ENCODE measurements around the gene KMT5B. TPM values are rescaled to one million over a fixed set of nuclear protein-coding genes. Genes with fewer than 3 reads are reported as not detected.

The KMT5B gene
- total and polyA plus RNA-seq, 2 donors (not counting 1 experiment from before 2014, with no cell fraction given), result 13.0 to 24.3 TPM

DNA sequence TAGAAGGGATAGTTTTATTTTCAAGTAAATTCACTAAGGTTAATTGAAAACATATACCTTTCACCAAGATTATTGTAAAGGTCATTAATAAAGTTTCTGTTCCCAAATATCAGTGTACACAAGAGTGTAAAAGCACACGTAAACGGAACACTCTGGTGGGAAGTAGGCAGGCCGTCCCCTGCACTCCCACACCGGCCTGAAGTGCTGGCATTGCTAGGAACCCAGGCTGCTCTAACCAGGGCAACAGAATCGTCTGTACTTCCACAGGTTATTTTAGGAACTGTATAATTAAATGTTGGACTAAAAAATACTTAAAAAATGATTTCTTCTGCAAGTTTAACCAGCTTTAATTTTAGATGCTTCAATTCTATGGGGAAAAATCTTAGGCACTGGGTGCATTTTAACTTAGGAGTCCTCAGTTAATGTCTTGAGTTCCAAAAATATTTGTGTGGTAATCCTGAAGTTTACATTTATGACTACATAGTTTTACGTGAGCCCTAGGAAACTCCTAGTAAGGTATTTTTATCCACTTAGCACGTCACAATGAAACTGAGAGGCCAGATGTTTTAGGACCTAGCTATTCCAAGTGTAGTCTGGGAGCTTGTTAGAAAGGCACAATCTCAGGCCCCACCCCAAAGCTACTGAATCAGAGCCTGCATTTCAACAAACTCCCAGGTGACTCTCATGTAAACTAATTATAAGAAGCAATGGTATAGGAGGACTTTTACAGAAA is 31.2 kb downstream of the KMT5B start:
- Histone ChIP-seq H3K9me3 (ENCODE audit: control insufficient read depth, insufficient read depth, low read depth, low read length) (no peaks in the 10 kb centered on the region), H3K79me2 (ENCODE audit: control insufficient read depth, insufficient read depth, low read length) (no peaks in the 10 kb centered on the region), H3K4me2 (ENCODE audit: extremely low read depth, insufficient read depth, low read length) (no peak overlapping the region), H3K4me1 (ENCODE audit: control insufficient read depth, extremely low read depth, insufficient read depth, low read length) (no peaks in the 10 kb centered on the region), H4K20me1 (ENCODE audit: control insufficient read depth, extremely low read depth, insufficient read depth, low read length) (no peaks in the 10 kb centered on the region), H2AFZ (ENCODE audit: low read length) (no peak overlapping the region), H3K36me3 (ENCODE audit: control insufficient read depth, insufficient read depth, low read length) (peaks cover 4% of the 10 kb centered on the region), H3K4me3 (replicated peaks in 1 of 4; ENCODE audit: control extremely low read depth in 1 of 4, insufficient read depth in 1 of 4, low read depth in 3 of 4, low read length in 4 of 4) (no peak overlapping the region), H3K27me3 (ENCODE audit: control insufficient read depth, insufficient read depth, low read length) (no peaks in the 10 kb centered on the region), H3K9ac (ENCODE audit: insufficient read depth, low read length) (no peak overlapping the region), H3K27ac (ENCODE audit: insufficient read depth, low read length) (no peak overlapping the region)
- TF ChIP-seq, protein P1, sequence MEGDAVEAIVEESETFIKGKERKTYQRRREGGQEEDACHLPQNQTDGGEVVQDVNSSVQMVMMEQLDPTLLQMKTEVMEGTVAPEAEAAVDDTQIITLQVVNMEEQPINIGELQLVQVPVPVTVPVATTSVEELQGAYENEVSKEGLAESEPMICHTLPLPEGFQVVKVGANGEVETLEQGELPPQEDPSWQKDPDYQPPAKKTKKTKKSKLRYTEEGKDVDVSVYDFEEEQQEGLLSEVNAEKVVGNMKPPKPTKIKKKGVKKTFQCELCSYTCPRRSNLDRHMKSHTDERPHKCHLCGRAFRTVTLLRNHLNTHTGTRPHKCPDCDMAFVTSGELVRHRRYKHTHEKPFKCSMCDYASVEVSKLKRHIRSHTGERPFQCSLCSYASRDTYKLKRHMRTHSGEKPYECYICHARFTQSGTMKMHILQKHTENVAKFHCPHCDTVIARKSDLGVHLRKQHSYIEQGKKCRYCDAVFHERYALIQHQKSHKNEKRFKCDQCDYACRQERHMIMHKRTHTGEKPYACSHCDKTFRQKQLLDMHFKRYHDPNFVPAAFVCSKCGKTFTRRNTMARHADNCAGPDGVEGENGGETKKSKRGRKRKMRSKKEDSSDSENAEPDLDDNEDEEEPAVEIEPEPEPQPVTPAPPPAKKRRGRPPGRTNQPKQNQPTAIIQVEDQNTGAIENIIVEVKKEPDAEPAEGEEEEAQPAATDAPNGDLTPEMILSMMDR (conservative IDR thresholded peaks at IDR 0.05 in 1 of 2, IDR thresholded peaks at IDR 0.05 in 1 of 2; ENCODE audit: low read depth in 1 of 2, low read length in 2 of 2), result no peak
- TF ChIP-seq EZH2 (IDR thresholded peaks at IDR 0.05; ENCODE audit: low read length, missing control alignments), result no peak
- peak in 1 of 2 donors; percentile 7 for DNase-seq (ENCODE audit: low read depth in 2 of 2)

DNA sequence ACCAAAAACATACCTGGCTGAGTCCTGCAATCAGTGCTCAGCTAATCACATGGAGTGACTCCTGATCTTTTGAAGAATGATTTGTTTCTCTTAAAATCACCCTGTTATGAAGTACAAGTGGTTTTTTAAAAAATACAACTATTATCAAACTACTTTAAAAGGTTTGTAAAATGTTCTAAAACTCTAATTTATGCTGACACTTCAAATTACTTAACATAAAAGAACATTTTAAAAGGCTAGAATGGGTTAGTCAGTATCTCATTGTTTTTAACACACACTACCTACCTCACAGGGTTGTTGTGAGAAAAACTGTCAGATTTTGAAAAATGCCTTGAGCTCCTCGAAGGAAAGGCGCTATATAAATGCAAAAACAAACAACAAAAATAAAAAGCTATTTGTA is 33.2 kb downstream of the KMT5B start:
- H3K4me1 ChIP-seq (ENCODE audit: control insufficient read depth, extremely low read depth, insufficient read depth, low read length), result no peaks in the 10 kb centered on the region

GRCh38 chr11:68177877-68178276 is 35.2 kb downstream of the KMT5B start:
- H4K20me1 ChIP-seq (ENCODE audit: control insufficient read depth, extremely low read depth, insufficient read depth, low read length), result no peaks in the 10 kb centered on the region
- H3K9me3 ChIP-seq (ENCODE audit: control insufficient read depth, insufficient read depth, low read depth, low read length), result no peaks in the 10 kb centered on the region
- TF ChIP-seq EZH2 (IDR thresholded peaks at IDR 0.05; ENCODE audit: low read length, missing control alignments), result no peak
- TF ChIP-seq, protein P1 (conservative IDR thresholded peaks at IDR 0.05 in 1 of 2, IDR thresholded peaks at IDR 0.05 in 1 of 2; ENCODE audit: low read depth in 1 of 2, low read length in 2 of 2), result no peak
- H3K27ac ChIP-seq (ENCODE audit: insufficient read depth, low read length), result no peak overlapping the region
- no peak overlapping the region for H3K9ac ChIP-seq (ENCODE audit: insufficient read depth, low read length)
- H3K36me3 ChIP-seq (ENCODE audit: control insufficient read depth, insufficient read depth, low read length), result peaks cover 2% of the 10 kb centered on the region
- H3K4me1 ChIP-seq (ENCODE audit: control insufficient read depth, extremely low read depth, insufficient read depth, low read length), result no peaks in the 10 kb centered on the region
- no peak overlapping the region for H3K4me2 ChIP-seq (ENCODE audit: extremely low read depth, insufficient read depth, low read length)
- H3K4me3 ChIP-seq (replicated peaks in 1 of 4; ENCODE audit: control extremely low read depth in 1 of 4, insufficient read depth in 1 of 4, low read depth in 3 of 4, low read length in 4 of 4), result no peak overlapping the region
- no peaks in the 10 kb centered on the region for H3K27me3 ChIP-seq (ENCODE audit: control insufficient read depth, insufficient read depth, low read length)
- H2AFZ ChIP-seq (ENCODE audit: low read length), result no peak overlapping the region
- no peaks in the 10 kb centered on the region for H3K79me2 ChIP-seq (ENCODE audit: control insufficient read depth, insufficient read depth, low read length)
- DNase-seq (ENCODE audit: low read depth in 2 of 2), result no peak

More for the DNA sequence above, 33.2 kb downstream of the KMT5B start:
- no peak overlapping the region for H2AFZ ChIP-seq (ENCODE audit: low read length)
- TF ChIP-seq, protein P1 (conservative IDR thresholded peaks at IDR 0.05 in 1 of 2, IDR thresholded peaks at IDR 0.05 in 1 of 2; ENCODE audit: low read depth in 1 of 2, low read length in 2 of 2), result no peak
- TF ChIP-seq EZH2 (IDR thresholded peaks at IDR 0.05; ENCODE audit: low read length, missing control alignments), result no peak
- H3K27me3 ChIP-seq (ENCODE audit: control insufficient read depth, insufficient read depth, low read length), result no peaks in the 10 kb centered on the region
- no peak overlapping the region for H3K27ac ChIP-seq (ENCODE audit: insufficient read depth, low read length)
- DNase-seq (ENCODE audit: low read depth in 2 of 2), result no peak
- H3K9ac ChIP-seq (ENCODE audit: insufficient read depth, low read length), result no peak overlapping the region
- peaks cover 4% of the 10 kb centered on the region for H3K36me3 ChIP-seq (ENCODE audit: control insufficient read depth, insufficient read depth, low read length)
- no peaks in the 10 kb centered on the region for H4K20me1 ChIP-seq (ENCODE audit: control insufficient read depth, extremely low read depth, insufficient read depth, low read length)
- H3K4me3 ChIP-seq (replicated peaks in 1 of 4; ENCODE audit: control extremely low read depth in 1 of 4, insufficient read depth in 1 of 4, low read depth in 3 of 4, low read length in 4 of 4), result no peak overlapping the region
- H3K9me3 ChIP-seq (ENCODE audit: control insufficient read depth, insufficient read depth, low read depth, low read length), result no peaks in the 10 kb centered on the region
- no peak overlapping the region for H3K4me2 ChIP-seq (ENCODE audit: extremely low read depth, insufficient read depth, low read length)
- H3K79me2 ChIP-seq (ENCODE audit: control insufficient read depth, insufficient read depth, low read length), result no peaks in the 10 kb centered on the region

All from fibroblast of lung (primary cell).